Stimulated activated CD8-positive, alpha-beta memory T cell treated with anti-CD3 and anti-CD28 coated beads, Interleukin-15, amount 100 ng/mL, for 24 hours (primary cell): ENCODE measurements around the gene CLCF1.
"Not testable (repeated sequence)": the region's sequence is repeated elsewhere in the genome, so short reads cannot be mapped to it uniquely, and the experiment has no call there.

Source experiments
- DNase-seq: peaks from one replicate; pipeline ENCODE4 v3.0.0-alpha.2; 2020; ENCODE audit warnings: low read depth

Gene CLCF1

DNA sequence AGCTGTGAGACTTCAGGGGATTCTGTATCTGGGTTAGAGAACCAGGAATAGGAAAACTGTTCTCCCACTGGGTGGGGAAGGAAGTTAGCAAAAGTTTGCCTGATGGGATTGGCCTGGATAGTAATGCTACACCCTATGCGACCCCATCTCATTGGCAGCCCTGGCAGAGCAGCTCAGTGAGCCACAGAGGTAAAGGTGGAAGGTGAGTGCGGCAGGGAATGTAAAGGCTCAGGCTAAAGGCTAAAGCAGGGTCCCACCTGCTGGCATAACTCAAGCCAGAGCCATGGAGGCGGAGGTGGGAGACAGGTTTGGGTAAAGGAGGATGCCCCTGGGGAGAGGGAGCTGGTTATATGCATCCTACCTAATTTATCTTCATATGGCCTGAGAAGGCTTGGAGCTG lies 51.3 kb downstream of the CLCF1 start:
- no peak for DNase-seq

DNA sequence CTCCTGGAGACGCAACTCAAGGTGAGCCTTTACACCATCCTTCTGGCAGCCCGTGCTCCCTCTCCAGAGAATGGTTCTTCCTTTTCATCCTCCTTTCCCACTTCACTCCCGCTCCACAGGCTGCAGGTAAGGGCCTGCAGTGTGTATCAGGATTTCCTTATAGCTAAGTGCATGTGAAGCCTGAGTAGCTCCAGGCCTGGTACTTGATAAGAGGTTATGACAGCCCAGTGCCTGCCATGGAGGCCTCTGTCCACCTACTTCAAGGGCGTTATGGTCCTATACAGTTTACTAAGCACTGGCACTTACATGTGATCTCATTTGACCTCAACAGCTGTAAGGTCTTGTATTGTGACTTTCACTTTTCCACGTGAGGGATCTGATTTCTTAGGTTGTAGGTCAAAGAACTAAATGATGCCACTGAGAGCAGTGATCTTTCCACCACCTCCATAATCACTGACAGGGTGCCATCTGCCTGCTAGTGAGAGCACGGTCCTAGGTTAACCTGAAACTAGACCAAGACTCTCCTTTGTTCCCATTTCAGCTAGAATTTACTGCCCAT lies 52.0 kb downstream of the CLCF1 start:
- DNase-seq = no peak

DNA sequence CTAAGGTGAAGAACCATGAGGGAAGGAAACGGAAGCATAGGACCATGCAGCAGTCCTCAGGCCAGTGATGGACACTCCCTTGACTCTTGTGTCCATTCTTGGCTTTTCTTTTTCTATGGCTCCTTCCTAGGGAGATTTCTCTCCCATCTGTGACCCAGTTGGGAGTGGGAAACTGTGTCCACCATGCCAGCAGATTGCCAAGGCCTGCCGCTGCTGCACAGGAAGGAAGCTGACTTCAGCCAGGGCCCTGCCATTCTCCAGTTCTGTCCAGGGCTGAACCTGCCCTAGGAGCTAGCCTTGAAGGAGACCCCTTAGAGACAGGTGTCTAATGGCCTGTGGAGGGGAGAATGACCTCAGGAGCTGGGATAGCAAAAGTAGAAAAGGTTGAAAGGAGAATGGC lies 52.7 kb downstream of the CLCF1 start:
- no peak for DNase-seq

DNA sequence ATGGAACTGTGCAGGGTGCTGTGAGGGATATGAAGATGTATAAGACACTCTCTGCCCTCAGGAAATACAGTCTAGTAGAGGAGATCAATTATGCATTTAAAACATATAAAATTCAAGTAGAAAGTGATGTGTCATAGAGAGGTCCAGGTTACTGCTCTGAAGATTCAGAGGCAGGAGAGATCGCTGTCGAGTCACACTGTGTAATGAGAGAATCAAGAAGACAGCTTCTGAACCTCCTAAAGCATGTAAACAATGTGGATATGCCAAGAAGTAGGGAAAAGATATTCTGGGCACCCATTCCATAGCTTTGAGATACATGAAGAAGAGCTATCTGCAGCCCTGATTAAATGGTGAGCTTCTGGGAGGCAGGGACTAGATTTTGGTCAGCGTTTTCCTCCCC lies 53.4 kb downstream of the CLCF1 start:
- no peak for DNase-seq

DNA sequence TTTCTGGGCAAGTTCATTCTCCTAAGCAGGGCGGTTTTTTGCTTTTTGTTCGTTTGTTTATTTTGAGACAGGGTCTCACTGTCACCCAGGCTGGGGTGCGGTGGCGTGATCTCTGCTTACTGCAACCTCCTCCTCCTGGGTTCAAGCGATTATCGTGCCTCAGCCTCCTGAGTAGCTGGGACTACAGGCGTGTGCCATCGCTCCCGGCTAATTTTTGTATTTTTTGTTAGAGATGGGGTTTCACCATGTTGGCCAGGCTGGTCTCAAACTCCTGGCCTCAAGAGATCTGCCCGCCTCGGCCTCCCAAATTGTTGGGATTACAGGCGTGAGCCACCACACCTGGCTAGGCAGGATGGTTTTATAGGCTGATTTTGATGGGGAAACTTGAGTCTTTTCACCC lies 54.5 kb downstream of the CLCF1 start:
- not testable (repeated sequence) for DNase-seq

DNA sequence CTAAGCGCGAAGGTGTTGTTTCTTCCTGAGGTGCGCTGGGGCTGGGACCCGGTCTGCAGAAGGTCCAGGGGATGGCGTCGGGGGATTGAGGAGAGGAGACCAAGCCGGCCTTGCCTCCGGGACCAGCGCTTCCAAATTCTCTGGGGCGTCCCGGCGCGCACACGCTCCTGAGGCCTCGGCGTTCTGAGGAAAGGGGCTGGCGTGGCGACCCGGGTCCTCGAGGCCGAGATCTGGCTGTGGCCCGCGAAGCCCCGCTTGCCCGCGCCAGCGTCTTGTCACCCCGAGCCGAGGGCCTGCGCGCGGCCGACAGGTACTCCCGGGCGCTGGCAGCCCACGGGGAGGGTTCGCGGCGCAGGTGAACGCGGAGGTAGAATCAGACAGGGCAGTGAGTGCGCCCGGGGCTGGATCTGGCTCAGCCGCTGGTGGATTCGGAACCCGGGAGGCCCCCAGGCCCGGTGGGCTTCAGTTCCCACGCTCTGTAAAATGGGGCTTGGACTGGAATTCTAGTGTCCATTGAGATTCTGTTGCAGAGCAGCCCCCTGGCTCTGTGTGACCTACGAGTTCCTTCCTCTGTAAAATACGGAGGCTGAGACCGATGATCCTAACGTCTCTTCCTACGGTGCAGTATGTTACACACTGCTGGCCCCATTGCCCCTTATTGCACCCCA lies 55.4 kb downstream of the CLCF1 start:
- no peak for DNase-seq

DNA sequence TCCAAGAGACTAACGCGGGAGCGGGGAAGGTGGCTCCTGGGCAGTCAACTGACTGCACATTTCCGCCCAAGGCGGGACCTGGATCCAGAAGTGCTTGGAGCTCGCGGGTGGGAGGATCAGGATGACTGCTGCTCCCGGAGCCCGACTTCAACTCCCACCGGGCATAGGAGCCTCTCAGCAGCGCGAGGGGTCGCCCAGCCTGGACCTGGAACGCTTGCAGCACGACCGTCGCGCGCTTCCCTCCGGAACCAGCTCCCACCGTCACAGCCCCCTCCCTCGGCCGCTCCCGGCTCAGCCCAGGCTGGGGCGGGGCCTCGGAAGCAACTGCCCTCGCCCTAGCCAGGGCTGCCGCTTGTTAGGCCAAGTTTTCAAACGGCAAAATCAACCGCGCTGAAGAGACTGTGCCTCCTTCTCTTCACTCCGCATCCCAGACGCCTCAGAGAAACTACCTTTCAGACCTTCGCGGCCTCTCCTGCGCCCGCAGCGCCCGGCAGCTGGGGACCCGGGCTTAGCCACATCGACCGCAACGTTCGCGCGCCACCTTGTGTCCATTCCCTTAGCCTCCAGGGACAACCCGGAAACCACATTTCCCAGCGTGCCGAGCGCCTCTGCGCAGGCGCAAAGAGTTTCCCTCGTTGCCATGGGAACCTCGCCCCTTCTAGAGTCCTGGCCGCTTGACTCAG lies 56.1 kb downstream of the CLCF1 start:
- DNase-seq = peak; percentile 98

DNA sequence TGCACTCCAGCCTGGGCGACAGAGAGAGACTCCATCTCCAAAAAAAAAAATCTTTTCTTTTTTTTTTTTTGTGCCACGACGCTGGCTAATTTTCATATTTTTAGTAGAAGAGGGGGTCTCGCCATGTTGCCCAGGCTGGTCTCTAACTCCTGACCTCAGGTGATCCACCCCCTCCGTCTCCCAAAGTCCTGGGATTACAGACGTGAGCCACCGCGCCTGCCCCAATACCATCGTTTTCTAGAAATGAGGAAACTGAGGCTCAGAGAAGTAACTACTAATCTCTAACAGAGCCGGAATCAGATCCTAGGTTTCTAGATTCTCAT lies 56.6 kb downstream of the CLCF1 start:
- no peak for DNase-seq

DNA sequence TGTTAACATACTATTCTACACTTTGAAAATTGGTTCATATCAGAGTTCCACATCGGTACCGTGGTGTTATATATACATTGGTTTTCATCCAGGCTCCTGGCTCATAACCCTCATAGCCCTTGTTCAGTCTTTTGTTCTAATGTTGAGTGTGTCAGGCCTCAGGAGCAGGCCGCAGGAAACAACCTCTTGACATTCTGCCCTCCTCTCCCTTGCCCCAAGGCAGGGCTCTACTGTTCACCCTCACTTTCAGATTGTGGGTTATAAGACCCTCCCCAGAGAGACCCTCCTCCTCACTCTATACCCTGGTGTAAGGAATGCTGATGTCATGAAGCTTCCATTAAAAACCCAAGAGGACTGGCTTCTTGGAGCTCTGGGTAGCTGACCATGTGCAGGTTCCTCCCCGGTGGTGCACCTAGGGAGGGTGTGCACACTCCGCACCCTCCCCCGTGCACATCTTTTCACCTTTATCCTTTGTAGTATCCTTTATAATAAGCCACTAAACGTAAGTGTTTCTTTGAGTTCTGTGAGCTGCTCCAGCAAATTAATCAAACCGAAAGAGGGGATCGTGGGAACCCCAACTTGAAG lies 58.0 kb downstream of the CLCF1 start:
- no peak for DNase-seq

DNA sequence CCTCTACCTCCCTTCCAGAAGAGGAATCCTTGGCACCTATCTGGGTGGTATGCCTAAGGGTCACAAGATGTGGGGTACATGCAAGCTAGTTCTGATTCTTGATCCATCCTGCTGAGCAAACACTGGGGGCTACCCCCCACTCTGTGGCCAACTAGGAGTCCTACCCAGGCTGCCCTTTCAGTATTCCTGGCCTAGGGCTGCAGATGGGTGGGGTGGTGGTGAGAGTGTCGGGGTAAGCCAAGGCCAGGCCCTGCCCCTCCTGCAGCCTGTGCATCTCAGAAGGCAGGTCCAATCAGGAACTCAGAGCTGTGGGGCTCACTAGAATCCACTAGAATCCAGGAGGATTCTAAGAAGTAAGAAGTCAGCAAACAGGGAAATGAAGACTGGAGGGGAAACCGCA lies 59.2 kb downstream of the CLCF1 start:
- no peak for DNase-seq
